Thymus (tissue), 11 donors: ENCODE measurements around the gene SCRN2. TPM values are rescaled to one million over a fixed set of nuclear protein-coding genes. Genes with fewer than 3 reads are reported as not detected.

ENCODE experiments used
- DNase-seq, 9 donors: peaks; one replicate each; pipeline ENCODE4 v3.0.0-alpha.2; 2013; ENCODE audit warnings: low spot score in 9 of 9, low read depth in 6 of 9, missing footprints in 1 of 9
- H3K27ac ChIP-seq, 2 donors: one replicate each; pipeline ENCODE4 v1.5.1; 2013; ENCODE audit warnings: control low read depth in 1 of 2, low read depth in 1 of 2, low read length in 1 of 2, mild to moderate bottlenecking in 1 of 2, moderate library complexity in 1 of 2
- H3K27me3 ChIP-seq, 2 donors: one replicate each; pipeline ENCODE4 v1.5.1; 2013; ENCODE audit warnings: low read length in 1 of 2; ENCODE audit not compliant: control insufficient read depth in 2 of 2, insufficient read depth in 1 of 2
- H3K36me3 ChIP-seq, 2 donors: one replicate each; pipeline ENCODE4 v1.5.1; 2013; ENCODE audit warnings: low read length in 1 of 2, mild to moderate bottlenecking in 1 of 2, moderate library complexity in 1 of 2; ENCODE audit not compliant: control insufficient read depth in 2 of 2, insufficient read depth in 2 of 2
- H3K4me1 ChIP-seq, 2 donors: one replicate each; pipeline ENCODE4 v1.5.1; 2013; ENCODE audit warnings: low read length in 2 of 2; ENCODE audit not compliant: control insufficient read depth in 2 of 2, insufficient read depth in 2 of 2
- H3K4me3 ChIP-seq, 2 donors: one replicate each; pipeline ENCODE4 v1.5.1; 2013; ENCODE audit warnings: low read length in 2 of 2, control low read depth in 1 of 2, mild to moderate bottlenecking in 1 of 2
- H3K9me3 ChIP-seq, 2 donors: one replicate each; pipeline ENCODE4 v1.5.1; 2013; ENCODE audit warnings: low read length in 1 of 2, mild to moderate bottlenecking in 1 of 2; ENCODE audit not compliant: control insufficient read depth in 2 of 2, insufficient read depth in 1 of 2
- WGBS: extraction: QIAGEN DNeasy Blood & Tissue Kit; methylation state at CpG from one replicate; pipeline ENCODE4 v1.1.7; 2013; 5-methylcytosine and 5-hydroxymethylcytosine counted together
- polyA plus RNA-seq: library from polyadenylated mRNA; stranded (reverse); fragments of 200-250 nt; gene quantifications from one replicate; pipeline ENCODE4 v1.2.3, GENCODE V29; 2013
- total RNA-seq: library from RNA; stranded (reverse); fragments of 120-200 nt; gene quantifications from one replicate; pipeline ENCODE4 v1.2.4, GENCODE V29; 2013
- donor health status: healthy.

Gene SCRN2
- total and polyA plus RNA-seq, 2 donors = 25.3 to 39.4 TPM

DNA sequence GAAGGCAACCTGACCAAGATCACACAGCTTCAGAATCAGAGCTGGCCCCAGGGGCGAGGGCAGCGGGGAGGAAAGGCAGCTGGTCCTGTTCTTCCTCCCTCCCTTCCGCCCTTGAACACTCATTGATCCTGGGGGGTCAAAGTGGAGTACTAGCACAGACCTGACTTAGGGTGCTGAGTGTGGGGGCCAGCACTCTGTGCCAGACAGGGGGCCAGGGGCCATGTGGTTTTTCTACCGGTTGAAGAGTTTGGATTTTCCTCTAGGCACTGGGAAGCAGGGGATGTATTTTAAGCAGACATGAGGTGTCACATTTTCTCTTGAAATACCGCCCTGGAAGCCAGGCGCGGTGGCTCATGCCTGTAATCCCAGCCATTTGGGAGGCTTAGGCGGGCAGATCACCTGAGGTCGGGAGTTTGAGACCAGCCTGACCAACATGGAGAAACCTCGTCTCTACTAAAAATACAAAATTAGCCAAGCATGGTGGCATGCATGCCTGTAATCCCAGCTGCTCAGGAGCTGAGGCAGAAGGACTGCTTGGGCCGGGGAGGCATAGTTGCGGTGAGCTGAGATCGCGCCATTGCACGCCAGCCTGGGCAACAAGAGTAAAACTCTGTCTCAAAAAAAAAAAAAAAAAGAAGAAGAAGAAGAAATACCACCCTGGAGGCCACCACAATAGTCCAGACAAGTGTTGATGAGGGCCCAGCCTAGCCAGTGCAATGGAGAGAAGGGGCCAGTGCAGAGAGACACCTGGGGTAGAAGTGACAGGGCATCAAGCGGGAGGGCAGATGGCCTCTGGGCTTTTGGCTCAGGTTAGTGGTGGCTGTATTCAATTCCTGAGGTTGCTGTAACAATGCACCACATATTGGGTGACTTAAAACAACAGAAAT is 34.8 kb downstream of the SCRN2 start:
- Histone ChIP-seq H3K4me3 (no peak overlapping the region), H3K9me3 (no peaks in the 10 kb centered on the region), H3K36me3 (peaks cover 33 to 44% of the 10 kb centered on the region in 2 donors), H3K27ac (no peak overlapping the region), H3K4me1 (no peaks in the 10 kb centered on the region), H3K27me3 (peaks cover 0 to 8% of the 10 kb centered on the region in 2 donors)
- no peak for DNase-seq
- 95% methylated on average over 16 of the region's 16 CpGs for WGBS

- WGBS = 82% methylated on average over 3 of the region's 3 CpGs
- H3K27me3 ChIP-seq = peaks cover 0 to 13% of the 10 kb centered on the region in 2 donors
- H3K9me3 ChIP-seq = no peaks in the 10 kb centered on the region
- H3K36me3 ChIP-seq = peaks cover 22 to 29% of the 10 kb centered on the region in 2 donors
- H3K4me1 ChIP-seq = no peaks in the 10 kb centered on the region
- H3K4me3 ChIP-seq = no peak overlapping the region
- no peak overlapping the region for H3K27ac ChIP-seq
- no peak for DNase-seq
Measured at GRCh38 chr17:47804461-47804860, 36.6 kb downstream of the SCRN2 start.

DNA sequence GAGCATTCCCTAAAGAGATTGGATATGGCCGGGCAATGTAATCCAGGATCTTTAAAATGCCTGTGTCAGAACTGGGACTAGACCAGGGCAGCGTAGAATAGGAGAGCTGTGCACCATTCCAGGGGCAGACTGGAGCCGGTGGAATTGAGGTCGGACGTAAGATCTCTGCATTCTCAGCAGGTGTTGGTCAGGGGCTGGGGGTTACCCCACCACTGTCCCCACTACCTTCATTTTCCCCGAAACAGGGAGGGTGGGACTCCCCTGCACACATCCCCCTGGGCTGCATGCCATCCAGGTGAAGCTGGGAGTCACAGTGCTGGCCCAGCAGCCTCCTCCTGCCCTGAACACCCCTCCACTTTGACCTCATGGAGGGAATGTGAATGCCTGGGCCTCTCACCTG is 37.3 kb downstream of the SCRN2 start:
- no peak for DNase-seq
- H3K27me3 ChIP-seq = peaks cover 0 to 13% of the 10 kb centered on the region in 2 donors
- H3K27ac ChIP-seq = no peak overlapping the region
- no peaks in the 10 kb centered on the region for H3K4me1 ChIP-seq
- 86% methylated on average over 6 of the region's 6 CpGs for WGBS
- peaks cover 15 to 22% of the 10 kb centered on the region in 2 donors for H3K36me3 ChIP-seq
- no peaks in the 10 kb centered on the region for H3K9me3 ChIP-seq
- no peak overlapping the region for H3K4me3 ChIP-seq

- peaks cover 0 to 13% of the 10 kb centered on the region in 2 donors for H3K27me3 ChIP-seq
- no peaks in the 10 kb centered on the region for H3K9me3 ChIP-seq
- H3K4me1 ChIP-seq = no peaks in the 10 kb centered on the region
- no peak overlapping the region for H3K27ac ChIP-seq
- no peak for DNase-seq
- no peak overlapping the region for H3K4me3 ChIP-seq
- 73% methylated on average over 5 of the region's 5 CpGs for WGBS
- H3K36me3 ChIP-seq = peaks cover 10 to 16% of the 10 kb centered on the region in 2 donors
Measured at GRCh38 chr17:47803201-47803600, 37.9 kb downstream of the SCRN2 start.

DNA sequence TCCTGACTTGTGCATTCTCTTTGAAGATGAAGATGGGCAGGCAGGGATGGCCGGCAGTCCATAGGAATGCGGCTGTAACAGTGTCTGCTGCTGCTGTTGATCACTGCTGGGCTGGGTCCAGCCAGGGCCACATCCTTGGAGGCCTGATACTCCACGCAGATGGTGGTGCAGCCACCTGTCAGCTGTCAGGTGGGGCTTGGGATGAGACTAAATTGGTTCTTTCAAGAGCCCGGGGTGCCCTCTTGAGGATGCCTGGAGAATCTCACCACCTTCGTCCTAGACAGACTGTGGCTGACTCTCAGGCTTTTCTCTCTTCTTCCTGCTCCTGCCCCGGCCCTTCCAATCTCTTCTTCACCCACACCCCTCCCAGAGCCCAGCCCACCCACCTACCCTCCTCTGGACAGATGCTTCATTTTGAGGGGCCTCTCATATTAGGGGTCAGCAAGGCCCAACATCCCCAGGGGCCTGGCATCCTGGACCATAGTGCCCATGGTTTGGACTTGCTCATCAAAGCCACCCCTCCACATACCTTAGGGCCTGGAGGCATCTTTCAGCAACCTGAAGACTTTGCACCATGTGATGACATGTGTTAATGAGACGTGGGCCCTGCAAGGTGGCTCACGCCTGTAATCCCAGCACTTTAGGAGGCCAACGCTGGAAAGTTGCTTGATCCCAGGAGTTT is 38.6 kb downstream of the SCRN2 start:
- Histone ChIP-seq H3K4me3 (no peak overlapping the region), H3K27me3 (peaks cover 0 to 13% of the 10 kb centered on the region in 2 donors), H3K9me3 (no peaks in the 10 kb centered on the region), H3K36me3 (peaks cover 3 to 10% of the 10 kb centered on the region in 2 donors), H3K27ac (no peak overlapping the region), H3K4me1 (no peaks in the 10 kb centered on the region)
- peak in 7 of 9 donors; percentile 15 to 70 (median 40) for DNase-seq
- 39% methylated on average over 9 of the region's 9 CpGs for WGBS

DNA sequence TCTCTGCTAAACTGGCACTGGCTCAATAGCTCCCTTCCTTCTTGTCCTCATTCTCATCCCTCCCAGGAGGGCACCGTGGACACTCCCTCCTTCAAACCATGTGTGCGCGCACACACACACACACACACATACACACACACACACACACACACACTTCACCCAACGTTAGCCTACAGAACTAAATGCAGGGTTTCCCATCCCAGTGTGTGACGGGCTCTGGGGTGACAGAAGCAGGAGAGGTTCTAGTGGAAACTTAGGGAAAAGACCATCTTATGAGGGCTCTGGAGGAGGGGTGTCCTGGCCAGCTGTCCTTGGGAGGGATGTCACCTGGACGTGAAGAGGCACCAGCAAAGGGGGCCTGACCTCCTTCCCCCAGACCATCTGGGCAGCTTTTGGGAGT is 39.2 kb downstream of the SCRN2 start:
- peaks cover 0 to 13% of the 10 kb centered on the region in 2 donors for H3K27me3 ChIP-seq
- H3K4me1 ChIP-seq = no peaks in the 10 kb centered on the region
- H3K9me3 ChIP-seq = no peaks in the 10 kb centered on the region
- no peak for DNase-seq
- WGBS = 67% methylated on average over 6 of the region's 6 CpGs
- no peak overlapping the region for H3K27ac ChIP-seq
- no peak overlapping the region for H3K4me3 ChIP-seq
- peaks cover 0 to 4% of the 10 kb centered on the region in 2 donors for H3K36me3 ChIP-seq

DNA sequence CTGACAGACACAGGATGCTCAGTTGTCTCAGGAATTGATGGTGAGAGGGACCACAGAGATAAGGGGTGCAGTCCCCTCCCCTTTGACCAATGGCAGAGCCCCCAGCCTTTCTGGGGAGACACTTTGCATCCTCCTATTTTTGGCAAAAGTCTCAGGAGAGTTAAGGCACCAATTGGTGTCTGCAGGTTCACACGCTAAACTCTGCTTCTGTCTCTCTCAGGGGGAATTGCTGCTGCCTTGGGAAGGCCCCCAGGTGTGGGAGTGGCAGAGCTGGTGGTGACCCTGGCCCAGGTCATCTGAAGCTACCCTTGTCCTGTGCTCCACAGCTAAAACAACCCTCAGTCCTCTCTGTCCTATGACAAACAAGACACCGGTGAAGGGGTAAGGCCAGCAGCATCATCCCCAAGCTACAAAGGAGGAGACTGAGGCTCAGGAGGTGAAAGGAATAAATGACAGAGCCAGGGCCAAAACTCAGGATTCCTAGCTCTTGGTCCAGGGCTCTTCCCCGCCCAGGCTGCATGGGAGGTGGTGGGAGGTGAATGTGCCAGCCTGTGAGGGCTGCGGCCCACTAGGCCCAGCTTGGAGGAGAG is 39.8 kb downstream of the SCRN2 start:
- DNase-seq = no peak
- Histone ChIP-seq H3K9me3 (no peaks in the 10 kb centered on the region), H3K4me1 (no peaks in the 10 kb centered on the region), H3K27ac (no peak overlapping the region), H3K4me3 (no peak overlapping the region), H3K36me3 (no peaks in the 10 kb centered on the region), H3K27me3 (peaks cover 0 to 13% of the 10 kb centered on the region in 2 donors)
- 94% methylated on average over 4 of the region's 4 CpGs for WGBS

GRCh38 chr17:47800686-47801085 is 40.4 kb downstream of the SCRN2 start:
- Histone ChIP-seq H3K36me3 (no peaks in the 10 kb centered on the region), H3K27me3 (peaks cover 0 to 13% of the 10 kb centered on the region in 2 donors), H3K27ac (no peak overlapping the region), H3K4me1 (no peaks in the 10 kb centered on the region), H3K9me3 (no peaks in the 10 kb centered on the region), H3K4me3 (no peak overlapping the region)
- no peak for DNase-seq
- WGBS = 91% methylated on average over 12 of the region's 12 CpGs

DNA sequence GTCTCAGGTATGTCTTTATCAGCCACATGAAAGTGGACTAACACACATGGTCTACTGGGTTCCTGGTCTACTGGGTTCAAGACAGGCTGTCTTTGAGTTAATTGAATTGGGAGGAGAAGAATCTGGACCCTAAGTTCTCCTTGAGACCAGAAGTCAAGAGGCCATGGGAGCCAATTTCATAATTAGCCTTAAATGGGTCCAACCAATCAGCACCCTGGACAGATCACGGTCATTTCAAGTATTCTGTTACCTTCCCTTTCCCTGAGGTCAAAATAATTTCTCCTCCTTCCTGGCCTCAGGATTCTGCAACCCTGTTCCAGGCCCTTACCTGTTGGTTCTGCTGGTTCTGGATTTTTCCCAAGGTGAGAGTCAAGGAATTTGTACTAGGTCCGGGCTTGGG is 43.3 kb downstream of the SCRN2 start:
- no peaks in the 10 kb centered on the region for H3K36me3 ChIP-seq
- H3K9me3 ChIP-seq = no peaks in the 10 kb centered on the region
- DNase-seq = no peak
- H3K27ac ChIP-seq = no peak overlapping the region
- 68% methylated on average over 2 of the region's 2 CpGs for WGBS
- H3K4me3 ChIP-seq = no peak overlapping the region
- peaks cover 0 to 25% of the 10 kb centered on the region in 2 donors for H3K27me3 ChIP-seq
- H3K4me1 ChIP-seq = no peaks in the 10 kb centered on the region
